ENCODE data around the gene FPR3. TPM values are rescaled to one million over a fixed set of nuclear protein-coding genes. Genes with fewer than 3 reads are reported as not detected.

The FPR3 gene
- total and polyA plus RNA-seq, 2 experiments from 2014 or later: not detected

DNA sequence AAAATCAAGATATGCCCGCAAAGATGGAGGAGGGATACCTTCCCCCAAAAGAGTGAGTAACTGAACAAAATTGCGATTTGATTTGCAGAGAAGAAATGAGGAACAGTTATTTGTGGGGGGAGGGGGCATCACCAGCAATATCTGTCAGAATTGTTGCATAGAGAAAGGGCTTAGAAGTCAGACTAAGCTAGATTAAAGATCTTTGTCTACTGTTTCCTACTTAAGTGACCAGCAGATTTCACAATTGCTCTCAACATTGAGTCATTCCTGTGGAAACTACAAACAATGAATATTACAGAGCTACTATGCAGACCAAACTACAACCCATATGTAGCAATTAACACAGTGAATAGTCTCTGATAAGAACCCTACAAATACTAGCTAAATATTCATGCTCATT, 27.4 kb downstream of the FPR3 start:
- no peak for DNase-seq (ENCODE audit: low spot score)
- TF ChIP-seq EZH2 (IDR thresholded peaks at IDR 0.05; ENCODE audit: low read depth, unreplicated experiment): no peak
- no peak for TF ChIP-seq ZNF114 (CRISPR knock-in tag; IDR thresholded peaks at IDR 0.05)
- TF ChIP-seq CREB1 (CRISPR knock-in tag; IDR thresholded peaks at IDR 0.05; ENCODE audit: low read depth): no peak
- TF ChIP-seq JUNB (IDR thresholded peaks at IDR 0.05; ENCODE audit: unreplicated experiment): no peak
- no peak for TF ChIP-seq POLR2AphosphoS5 (IDR thresholded peaks at IDR 0.05; ENCODE audit: low read depth)
- TF ChIP-seq, protein P1, sequence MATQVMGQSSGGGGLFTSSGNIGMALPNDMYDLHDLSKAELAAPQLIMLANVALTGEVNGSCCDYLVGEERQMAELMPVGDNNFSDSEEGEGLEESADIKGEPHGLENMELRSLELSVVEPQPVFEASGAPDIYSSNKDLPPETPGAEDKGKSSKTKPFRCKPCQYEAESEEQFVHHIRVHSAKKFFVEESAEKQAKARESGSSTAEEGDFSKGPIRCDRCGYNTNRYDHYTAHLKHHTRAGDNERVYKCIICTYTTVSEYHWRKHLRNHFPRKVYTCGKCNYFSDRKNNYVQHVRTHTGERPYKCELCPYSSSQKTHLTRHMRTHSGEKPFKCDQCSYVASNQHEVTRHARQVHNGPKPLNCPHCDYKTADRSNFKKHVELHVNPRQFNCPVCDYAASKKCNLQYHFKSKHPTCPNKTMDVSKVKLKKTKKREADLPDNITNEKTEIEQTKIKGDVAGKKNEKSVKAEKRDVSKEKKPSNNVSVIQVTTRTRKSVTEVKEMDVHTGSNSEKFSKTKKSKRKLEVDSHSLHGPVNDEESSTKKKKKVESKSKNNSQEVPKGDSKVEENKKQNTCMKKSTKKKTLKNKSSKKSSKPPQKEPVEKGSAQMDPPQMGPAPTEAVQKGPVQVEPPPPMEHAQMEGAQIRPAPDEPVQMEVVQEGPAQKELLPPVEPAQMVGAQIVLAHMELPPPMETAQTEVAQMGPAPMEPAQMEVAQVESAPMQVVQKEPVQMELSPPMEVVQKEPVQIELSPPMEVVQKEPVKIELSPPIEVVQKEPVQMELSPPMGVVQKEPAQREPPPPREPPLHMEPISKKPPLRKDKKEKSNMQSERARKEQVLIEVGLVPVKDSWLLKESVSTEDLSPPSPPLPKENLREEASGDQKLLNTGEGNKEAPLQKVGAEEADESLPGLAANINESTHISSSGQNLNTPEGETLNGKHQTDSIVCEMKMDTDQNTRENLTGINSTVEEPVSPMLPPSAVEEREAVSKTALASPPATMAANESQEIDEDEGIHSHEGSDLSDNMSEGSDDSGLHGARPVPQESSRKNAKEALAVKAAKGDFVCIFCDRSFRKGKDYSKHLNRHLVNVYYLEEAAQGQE (IDR thresholded peaks at IDR 0.05; ENCODE audit: unreplicated experiment): no peak
- TF ChIP-seq, protein P2, sequence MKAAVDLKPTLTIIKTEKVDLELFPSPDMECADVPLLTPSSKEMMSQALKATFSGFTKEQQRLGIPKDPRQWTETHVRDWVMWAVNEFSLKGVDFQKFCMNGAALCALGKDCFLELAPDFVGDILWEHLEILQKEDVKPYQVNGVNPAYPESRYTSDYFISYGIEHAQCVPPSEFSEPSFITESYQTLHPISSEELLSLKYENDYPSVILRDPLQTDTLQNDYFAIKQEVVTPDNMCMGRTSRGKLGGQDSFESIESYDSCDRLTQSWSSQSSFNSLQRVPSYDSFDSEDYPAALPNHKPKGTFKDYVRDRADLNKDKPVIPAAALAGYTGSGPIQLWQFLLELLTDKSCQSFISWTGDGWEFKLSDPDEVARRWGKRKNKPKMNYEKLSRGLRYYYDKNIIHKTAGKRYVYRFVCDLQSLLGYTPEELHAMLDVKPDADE (IDR thresholded peaks at IDR 0.05): no peak
- TF ChIP-seq, protein P3, sequence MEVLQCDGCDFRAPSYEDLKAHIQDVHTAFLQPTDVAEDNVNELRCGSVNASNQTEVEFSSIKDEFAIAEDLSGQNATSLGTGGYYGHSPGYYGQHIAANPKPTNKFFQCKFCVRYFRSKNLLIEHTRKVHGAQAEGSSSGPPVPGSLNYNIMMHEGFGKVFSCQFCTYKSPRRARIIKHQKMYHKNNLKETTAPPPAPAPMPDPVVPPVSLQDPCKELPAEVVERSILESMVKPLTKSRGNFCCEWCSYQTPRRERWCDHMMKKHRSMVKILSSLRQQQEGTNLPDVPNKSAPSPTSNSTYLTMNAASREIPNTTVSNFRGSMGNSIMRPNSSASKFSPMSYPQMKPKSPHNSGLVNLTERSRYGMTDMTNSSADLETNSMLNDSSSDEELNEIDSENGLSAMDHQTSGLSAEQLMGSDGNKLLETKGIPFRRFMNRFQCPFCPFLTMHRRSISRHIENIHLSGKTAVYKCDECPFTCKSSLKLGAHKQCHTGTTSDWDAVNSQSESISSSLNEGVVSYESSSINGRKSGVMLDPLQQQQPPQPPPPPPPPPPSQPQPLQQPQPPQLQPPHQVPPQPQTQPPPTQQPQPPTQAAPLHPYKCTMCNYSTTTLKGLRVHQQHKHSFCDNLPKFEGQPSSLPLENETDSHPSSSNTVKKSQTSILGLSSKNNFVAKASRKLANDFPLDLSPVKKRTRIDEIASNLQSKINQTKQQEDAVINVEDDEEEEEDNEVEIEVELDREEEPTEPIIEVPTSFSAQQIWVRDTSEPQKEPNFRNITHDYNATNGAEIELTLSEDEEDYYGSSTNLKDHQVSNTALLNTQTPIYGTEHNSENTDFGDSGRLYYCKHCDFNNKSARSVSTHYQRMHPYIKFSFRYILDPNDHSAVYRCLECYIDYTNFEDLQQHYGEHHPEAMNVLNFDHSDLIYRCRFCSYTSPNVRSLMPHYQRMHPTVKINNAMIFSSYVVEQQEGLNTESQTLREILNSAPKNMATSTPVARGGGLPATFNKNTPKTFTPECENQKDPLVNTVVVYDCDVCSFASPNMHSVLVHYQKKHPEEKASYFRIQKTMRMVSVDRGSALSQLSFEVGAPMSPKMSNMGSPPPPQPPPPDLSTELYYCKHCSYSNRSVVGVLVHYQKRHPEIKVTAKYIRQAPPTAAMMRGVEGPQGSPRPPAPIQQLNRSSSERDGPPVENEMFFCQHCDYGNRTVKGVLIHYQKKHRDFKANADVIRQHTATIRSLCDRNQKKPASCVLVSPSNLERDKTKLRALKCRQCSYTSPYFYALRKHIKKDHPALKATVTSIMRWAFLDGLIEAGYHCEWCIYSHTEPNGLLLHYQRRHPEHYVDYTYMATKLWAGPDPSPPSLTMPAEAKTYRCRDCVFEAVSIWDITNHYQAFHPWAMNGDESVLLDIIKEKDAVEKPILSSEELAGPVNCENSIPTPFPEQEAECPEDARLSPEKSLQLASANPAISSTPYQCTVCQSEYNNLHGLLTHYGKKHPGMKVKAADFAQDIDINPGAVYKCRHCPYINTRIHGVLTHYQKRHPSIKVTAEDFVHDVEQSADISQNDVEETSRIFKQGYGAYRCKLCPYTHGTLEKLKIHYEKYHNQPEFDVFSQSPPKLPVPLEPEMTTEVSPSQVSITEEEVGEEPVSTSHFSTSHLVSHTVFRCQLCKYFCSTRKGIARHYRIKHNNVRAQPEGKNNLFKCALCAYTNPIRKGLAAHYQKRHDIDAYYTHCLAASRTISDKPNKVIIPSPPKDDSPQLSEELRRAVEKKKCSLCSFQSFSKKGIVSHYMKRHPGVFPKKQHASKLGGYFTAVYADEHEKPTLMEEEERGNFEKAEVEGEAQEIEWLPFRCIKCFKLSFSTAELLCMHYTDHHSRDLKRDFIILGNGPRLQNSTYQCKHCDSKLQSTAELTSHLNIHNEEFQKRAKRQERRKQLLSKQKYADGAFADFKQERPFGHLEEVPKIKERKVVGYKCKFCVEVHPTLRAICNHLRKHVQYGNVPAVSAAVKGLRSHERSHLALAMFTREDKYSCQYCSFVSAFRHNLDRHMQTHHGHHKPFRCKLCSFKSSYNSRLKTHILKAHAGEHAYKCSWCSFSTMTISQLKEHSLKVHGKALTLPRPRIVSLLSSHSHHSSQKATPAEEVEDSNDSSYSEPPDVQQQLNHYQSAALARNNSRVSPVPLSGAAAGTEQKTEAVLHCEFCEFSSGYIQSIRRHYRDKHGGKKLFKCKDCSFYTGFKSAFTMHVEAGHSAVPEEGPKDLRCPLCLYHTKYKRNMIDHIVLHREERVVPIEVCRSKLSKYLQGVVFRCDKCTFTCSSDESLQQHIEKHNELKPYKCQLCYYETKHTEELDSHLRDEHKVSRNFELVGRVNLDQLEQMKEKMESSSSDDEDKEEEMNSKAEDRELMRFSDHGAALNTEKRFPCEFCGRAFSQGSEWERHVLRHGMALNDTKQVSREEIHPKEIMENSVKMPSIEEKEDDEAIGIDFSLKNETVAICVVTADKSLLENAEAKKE (CRISPR knock-in tag; IDR thresholded peaks at IDR 0.05): no peak
- TF ChIP-seq NANOG (IDR thresholded peaks at IDR 0.05; ENCODE audit: borderline replicate concordance): no peak
- TF ChIP-seq EZH2phosphoT487 (IDR thresholded peaks at IDR 0.05; ENCODE audit: unreplicated experiment): no peak
- no peak for TF ChIP-seq ZNF331 (CRISPR knock-in tag; IDR thresholded peaks at IDR 0.05; ENCODE audit: low read depth)
- TF ChIP-seq, protein P4, sequence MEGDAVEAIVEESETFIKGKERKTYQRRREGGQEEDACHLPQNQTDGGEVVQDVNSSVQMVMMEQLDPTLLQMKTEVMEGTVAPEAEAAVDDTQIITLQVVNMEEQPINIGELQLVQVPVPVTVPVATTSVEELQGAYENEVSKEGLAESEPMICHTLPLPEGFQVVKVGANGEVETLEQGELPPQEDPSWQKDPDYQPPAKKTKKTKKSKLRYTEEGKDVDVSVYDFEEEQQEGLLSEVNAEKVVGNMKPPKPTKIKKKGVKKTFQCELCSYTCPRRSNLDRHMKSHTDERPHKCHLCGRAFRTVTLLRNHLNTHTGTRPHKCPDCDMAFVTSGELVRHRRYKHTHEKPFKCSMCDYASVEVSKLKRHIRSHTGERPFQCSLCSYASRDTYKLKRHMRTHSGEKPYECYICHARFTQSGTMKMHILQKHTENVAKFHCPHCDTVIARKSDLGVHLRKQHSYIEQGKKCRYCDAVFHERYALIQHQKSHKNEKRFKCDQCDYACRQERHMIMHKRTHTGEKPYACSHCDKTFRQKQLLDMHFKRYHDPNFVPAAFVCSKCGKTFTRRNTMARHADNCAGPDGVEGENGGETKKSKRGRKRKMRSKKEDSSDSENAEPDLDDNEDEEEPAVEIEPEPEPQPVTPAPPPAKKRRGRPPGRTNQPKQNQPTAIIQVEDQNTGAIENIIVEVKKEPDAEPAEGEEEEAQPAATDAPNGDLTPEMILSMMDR (conservative IDR thresholded peaks at IDR 0.05; ENCODE audit: low read depth in 2 of 2): no peak
- no peak for TF ChIP-seq STAT1 (IDR thresholded peaks at IDR 0.05; ENCODE audit: unreplicated experiment)
- no peak overlapping the region for H3K4me3 Mint-ChIP-seq
- Histone ChIP-seq H4K20me1 (replicated peaks; ENCODE audit: insufficient read depth) (no peaks in the 10 kb centered on the region), H3K79me2 (replicated peaks; ENCODE audit: insufficient read depth) (no peaks in the 10 kb centered on the region), H3K27me3 (ENCODE audit: insufficient read depth) (no peaks in the 10 kb centered on the region), H3K9me2 (ENCODE audit: insufficient read depth) (peaks cover 30% of the 10 kb centered on the region), H3K4me1 (ENCODE audit: insufficient read depth) (peaks cover 9% of the 10 kb centered on the region; the same call in 1 of the 2 replicates), H3F3A (replicated peaks; ENCODE audit: low read depth) (no peaks in the 10 kb centered on the region), H2AFZ (peak overlapping the region; percentile 52; the same call in 1 of the 2 replicates), H3K27ac (ENCODE audit: low read depth) (no peak overlapping the region), H3K4me3 (no peak overlapping the region), H3K4me2 (no peak overlapping the region), H3K36me3 (ENCODE audit: insufficient read depth) (no peaks in the 10 kb centered on the region; the same call in 1 of the 2 replicates)
- peaks cover 30% of the 10 kb centered on the region; the same call in 2 of the 3 replicates for H3K36me3 Mint-ChIP-seq (ENCODE audit: low read depth)
- H3K4me1 Mint-ChIP-seq: no peaks in the 10 kb centered on the region
- ATAC-seq: no peak
- H3K9me3 Mint-ChIP-seq: peaks cover 80% of the 10 kb centered on the region
- H3K27ac Mint-ChIP-seq: no peak overlapping the region
- H3K27me3 Mint-ChIP-seq (ENCODE audit: insufficient read depth, low read depth, poor library complexity): peaks cover 3% of the 10 kb centered on the region

Data from GM23338 (cell line).